Vagina (tissue), 2 donors: Measurements from ENCODE around the gene SNUPN. TPM values are rescaled to one million over a fixed set of nuclear protein-coding genes. Genes with fewer than 3 reads are reported as not detected.

Experiments used
- DNase-seq, 2 donors: peaks; one replicate each; pipeline ENCODE4 v3.0.0-alpha.2; 2017; ENCODE audit errors: extremely low spot score in 2 of 2
- H3K27ac ChIP-seq: fragments of 200-600 bp; sonication (generic); one replicate; pipeline ENCODE4 v1.5.1; 2019
- H3K27me3 ChIP-seq: fragments of 200-600 bp; sonication (generic); one replicate; pipeline ENCODE4 v1.5.1; 2019
- H3K36me3 ChIP-seq, 2 donors: fragments of 200-600 bp; sonication (generic); one replicate each; pipeline ENCODE4 v1.5.1; 2017 to 2019
- H3K4me1 ChIP-seq: fragments of 200-600 bp; sonication (generic); one replicate; pipeline ENCODE4 v1.5.1; 2019
- H3K4me3 ChIP-seq, 2 donors: fragments of 200-600 bp; sonication (generic); 1 replicate in 1 of 2; 2 replicates in 1 of 2; pipeline ENCODE4 v1.5.1; 2016 to 2019
- H3K9me3 ChIP-seq: fragments of 200-600 bp; sonication (generic); one replicate; pipeline ENCODE4 v1.5.1; 2019
- POLR2A ChIP-seq, 2 donors: fragments of 450-650 bp; IDR thresholded peaks; one replicate each; pipeline ENCODE4 v1.6.1; 2017; ENCODE audit warnings: antibody characterized with exemption in 2 of 2, mild to moderate bottlenecking in 2 of 2, moderate library complexity in 2 of 2
- POLR2AphosphoS5 ChIP-seq, 2 donors: sonication (generic); formaldehyde crosslinking; IDR thresholded peaks; one replicate each; pipeline ENCODE4 v1.9.0; 2017; ENCODE audit warnings: antibody characterized with exemption in 2 of 2, mild to moderate bottlenecking in 2 of 2, low read depth in 1 of 2; ENCODE audit not compliant: insufficient read depth in 1 of 2
- intact Hi-C: fragments of 100-400 bp; cut with DNase I; formaldehyde crosslinking; loops from one replicate; pipeline ENCODE4 v1.15.1; 2023
- total RNA-seq: library from RNA; depleted of rRNA; stranded (reverse); fragments of >200 nt; gene quantifications from one replicate; pipeline ENCODE4 v1.2.3, GENCODE V29; 2016
- TF ChIP-seq, protein P1 (sequence below), 3 experiments: fragments of 450-650 bp in 2 of 3; fragments of 200-600 bp in 1 of 3; sonication (generic) in 1 of 3; IDR thresholded peaks; one replicate each; pipeline ENCODE4 v1.5.1; 2017 to 2019; ENCODE audit warnings: antibody characterized with exemption in 3 of 3, mild to moderate bottlenecking in 2 of 3, moderate library complexity in 2 of 3

SNUPN gene
- total RNA-seq, 1 donor from 2014 or later: 21.9 TPM

DNA sequence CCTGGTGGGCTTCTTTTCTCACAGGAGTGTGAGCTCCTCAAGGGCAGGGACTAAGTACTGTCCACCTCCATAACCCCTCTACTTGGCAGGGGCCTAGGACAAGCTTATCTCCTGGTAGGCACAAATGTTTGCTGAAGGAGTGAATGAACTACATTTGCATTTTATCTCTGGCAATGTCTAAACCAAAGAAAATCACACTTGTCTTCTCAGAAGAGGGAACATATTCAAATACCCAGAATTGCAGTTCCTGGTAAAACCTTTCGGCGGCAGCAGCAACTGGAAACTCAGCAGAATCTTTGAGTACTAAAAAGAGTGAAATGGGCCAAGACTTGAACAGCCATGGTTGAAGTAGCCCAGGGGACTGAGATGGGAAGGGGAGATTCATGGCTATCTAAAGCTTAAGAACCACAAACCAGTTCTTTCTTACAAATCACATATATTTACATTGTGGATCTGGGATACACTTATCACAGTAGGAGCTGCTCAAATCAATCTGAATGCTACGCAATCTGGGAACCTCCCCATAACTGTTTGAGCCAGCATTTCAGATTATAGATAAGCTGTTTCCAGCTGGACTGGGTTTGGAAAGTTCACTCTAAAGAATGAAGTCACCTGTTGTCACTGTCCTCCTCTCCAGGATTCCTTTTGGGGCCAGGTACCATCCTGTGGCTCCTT is 27.7 kb downstream of the SNUPN start:
- no peaks in the 10 kb centered on the region for H3K27me3 ChIP-seq
- DNase-seq: no peak
- H3K4me1 ChIP-seq: no peaks in the 10 kb centered on the region
- TF ChIP-seq, protein P1, sequence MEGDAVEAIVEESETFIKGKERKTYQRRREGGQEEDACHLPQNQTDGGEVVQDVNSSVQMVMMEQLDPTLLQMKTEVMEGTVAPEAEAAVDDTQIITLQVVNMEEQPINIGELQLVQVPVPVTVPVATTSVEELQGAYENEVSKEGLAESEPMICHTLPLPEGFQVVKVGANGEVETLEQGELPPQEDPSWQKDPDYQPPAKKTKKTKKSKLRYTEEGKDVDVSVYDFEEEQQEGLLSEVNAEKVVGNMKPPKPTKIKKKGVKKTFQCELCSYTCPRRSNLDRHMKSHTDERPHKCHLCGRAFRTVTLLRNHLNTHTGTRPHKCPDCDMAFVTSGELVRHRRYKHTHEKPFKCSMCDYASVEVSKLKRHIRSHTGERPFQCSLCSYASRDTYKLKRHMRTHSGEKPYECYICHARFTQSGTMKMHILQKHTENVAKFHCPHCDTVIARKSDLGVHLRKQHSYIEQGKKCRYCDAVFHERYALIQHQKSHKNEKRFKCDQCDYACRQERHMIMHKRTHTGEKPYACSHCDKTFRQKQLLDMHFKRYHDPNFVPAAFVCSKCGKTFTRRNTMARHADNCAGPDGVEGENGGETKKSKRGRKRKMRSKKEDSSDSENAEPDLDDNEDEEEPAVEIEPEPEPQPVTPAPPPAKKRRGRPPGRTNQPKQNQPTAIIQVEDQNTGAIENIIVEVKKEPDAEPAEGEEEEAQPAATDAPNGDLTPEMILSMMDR (IDR thresholded peaks at IDR 0.05): no peak
- TF ChIP-seq POLR2AphosphoS5 (IDR thresholded peaks at IDR 0.05; ENCODE audit: insufficient read depth in 1 of 2, low read depth in 1 of 2) (no peak), POLR2A (IDR thresholded peaks at IDR 0.05) (no peak)
- intact Hi-C loops: no loop called here
- no peak overlapping the region for H3K4me3 ChIP-seq
- no peaks in the 10 kb centered on the region for H3K9me3 ChIP-seq
- H3K27ac ChIP-seq: no peak overlapping the region
- H3K36me3 ChIP-seq: peaks cover 0 to 24% of the 10 kb centered on the region in 2 donors

DNA sequence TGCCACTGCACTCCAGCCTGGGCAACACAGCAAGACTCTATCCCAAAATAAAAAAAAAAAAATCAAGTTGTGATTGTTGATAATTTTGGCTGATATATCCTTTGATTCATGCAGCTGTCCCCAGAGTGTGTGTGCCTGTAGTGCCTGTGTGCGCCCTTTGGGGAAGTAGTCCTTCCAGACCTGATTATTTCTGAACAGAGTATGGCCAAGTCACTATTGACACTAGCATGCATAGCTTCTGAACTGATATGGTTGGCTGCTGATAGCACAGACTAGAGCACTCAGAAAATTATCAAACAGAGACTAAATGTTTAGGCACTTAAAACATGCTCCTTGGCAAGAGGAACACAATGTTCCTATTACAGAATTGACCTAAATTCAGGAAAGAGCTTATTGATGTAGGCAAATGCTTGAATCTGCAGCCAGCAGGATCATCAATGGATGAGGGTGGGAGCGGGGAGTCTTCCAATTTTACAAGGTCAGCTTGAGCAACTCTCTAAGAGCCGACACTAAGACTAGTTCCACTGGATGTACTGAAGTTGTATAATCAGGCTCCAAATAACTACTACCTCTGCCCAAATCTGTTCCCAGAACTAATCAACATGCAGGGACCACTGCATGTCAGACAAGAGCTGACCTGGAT is 28.7 kb downstream of the SNUPN start:
- Histone ChIP-seq H3K9me3 (no peaks in the 10 kb centered on the region), H3K36me3 (peaks cover 0 to 24% of the 10 kb centered on the region in 2 donors), H3K4me1 (no peaks in the 10 kb centered on the region), H3K4me3 (no peak overlapping the region), H3K27me3 (no peaks in the 10 kb centered on the region), H3K27ac (no peak overlapping the region)
- no peak for DNase-seq
- intact Hi-C loops: no loop called here
- TF ChIP-seq POLR2AphosphoS5 (IDR thresholded peaks at IDR 0.05; ENCODE audit: insufficient read depth in 1 of 2, low read depth in 1 of 2) (no peak), POLR2A (IDR thresholded peaks at IDR 0.05) (no peak)
- TF ChIP-seq, protein P1 (IDR thresholded peaks at IDR 0.05): no peak

DNA sequence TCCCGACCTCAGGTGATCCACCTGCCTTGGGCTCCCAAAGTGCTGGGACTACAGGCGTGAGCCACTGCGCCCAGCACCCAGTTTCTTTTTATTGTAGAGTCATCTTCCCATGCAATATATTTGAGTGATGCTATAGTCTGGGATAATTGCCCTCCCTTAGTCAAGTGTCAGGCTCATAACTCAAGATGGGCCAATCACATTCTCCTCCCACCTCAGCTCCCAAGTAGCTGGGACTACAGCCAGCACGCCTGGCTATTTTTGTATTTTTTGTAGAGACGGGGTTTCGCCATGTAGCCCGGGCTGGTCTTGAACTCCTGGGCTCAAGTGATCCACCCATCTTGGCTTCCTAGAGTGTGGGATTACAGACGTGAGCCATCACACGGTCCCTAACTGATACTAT is 31.2 kb downstream of the SNUPN start:
- Histone ChIP-seq H3K27me3 (no peaks in the 10 kb centered on the region), H3K4me3 (no peak overlapping the region), H3K4me1 (no peaks in the 10 kb centered on the region), H3K36me3 (peaks cover 0 to 5% of the 10 kb centered on the region in 2 donors), H3K27ac (no peak overlapping the region), H3K9me3 (no peaks in the 10 kb centered on the region)
- no peak for DNase-seq
- intact Hi-C loops: no loop called here
- TF ChIP-seq, protein P1 (IDR thresholded peaks at IDR 0.05): no peak
- no peak for TF ChIP-seq POLR2A (IDR thresholded peaks at IDR 0.05)
- no peak for TF ChIP-seq POLR2AphosphoS5 (IDR thresholded peaks at IDR 0.05; ENCODE audit: insufficient read depth in 1 of 2, low read depth in 1 of 2)

DNA sequence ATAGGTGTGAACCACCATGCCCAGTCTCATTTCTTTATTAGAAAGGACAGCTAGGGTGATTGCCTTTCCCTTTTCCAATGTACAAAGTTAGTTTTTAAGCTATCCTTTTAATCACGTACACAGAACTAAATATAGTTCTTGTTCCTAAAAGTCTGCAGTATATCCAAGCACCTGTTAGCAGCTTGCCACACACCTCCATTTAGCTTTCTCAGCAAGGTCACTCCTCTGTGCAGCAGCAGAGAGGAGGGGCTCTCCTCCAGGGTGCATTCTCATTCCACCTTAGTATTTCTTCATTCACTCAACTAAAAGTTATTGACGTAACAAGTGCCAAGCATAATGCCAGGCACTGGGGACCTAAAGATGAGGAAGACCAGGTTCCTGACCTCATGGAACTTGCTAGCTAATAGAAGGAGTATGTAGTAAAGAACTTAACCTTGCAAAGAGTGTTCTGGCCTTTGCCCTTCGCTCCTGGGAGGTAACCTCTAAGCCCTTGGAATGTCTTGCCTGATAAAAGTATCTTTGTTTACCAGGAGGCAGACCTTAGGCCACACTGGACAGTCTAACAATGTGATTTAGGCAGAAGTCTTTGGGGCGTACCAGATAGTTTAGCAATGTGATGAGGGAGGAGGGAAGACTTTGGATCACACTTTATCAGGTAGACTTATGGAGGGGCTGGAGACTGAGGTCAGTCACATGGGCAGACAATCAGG is 33.7 kb downstream of the SNUPN start:
- Histone ChIP-seq H3K27ac (no peak overlapping the region), H3K4me3 (no peak overlapping the region), H3K9me3 (no peaks in the 10 kb centered on the region), H3K36me3 (no peaks in the 10 kb centered on the region), H3K27me3 (no peaks in the 10 kb centered on the region), H3K4me1 (no peaks in the 10 kb centered on the region)
- intact Hi-C loops: no loop called here
- TF ChIP-seq POLR2AphosphoS5 (IDR thresholded peaks at IDR 0.05; ENCODE audit: insufficient read depth in 1 of 2, low read depth in 1 of 2): no peak
- TF ChIP-seq, protein P1 (IDR thresholded peaks at IDR 0.05): no peak
- DNase-seq: no peak
